HL-60 (cell line): ENCODE results near the gene CBY1.

Source experiments
- GABPA ChIP-seq: IDR thresholded peaks from 2 replicates; pipeline ENCODE4 v1.6.1; 2012; ENCODE audit warnings: low read depth
- POLR2AphosphoS5 ChIP-seq: IDR thresholded peaks from 2 replicates; pipeline ENCODE4 v1.6.1; 2012; ENCODE audit warnings: low read depth
- TF ChIP-seq, protein P1 (sequence below): IDR thresholded peaks from one replicate; pipeline ENCODE4 v1.5.1; 2011; ENCODE audit warnings: low read length, control low read depth, inconsistent platforms; ENCODE audit not compliant: insufficient read depth
- TF ChIP-seq, protein P2 (sequence below): IDR thresholded peaks from 2 replicates; pipeline ENCODE4 v1.6.1; 2012; ENCODE audit warnings: low read depth; ENCODE audit not compliant: insufficient replicate concordance

DNA sequence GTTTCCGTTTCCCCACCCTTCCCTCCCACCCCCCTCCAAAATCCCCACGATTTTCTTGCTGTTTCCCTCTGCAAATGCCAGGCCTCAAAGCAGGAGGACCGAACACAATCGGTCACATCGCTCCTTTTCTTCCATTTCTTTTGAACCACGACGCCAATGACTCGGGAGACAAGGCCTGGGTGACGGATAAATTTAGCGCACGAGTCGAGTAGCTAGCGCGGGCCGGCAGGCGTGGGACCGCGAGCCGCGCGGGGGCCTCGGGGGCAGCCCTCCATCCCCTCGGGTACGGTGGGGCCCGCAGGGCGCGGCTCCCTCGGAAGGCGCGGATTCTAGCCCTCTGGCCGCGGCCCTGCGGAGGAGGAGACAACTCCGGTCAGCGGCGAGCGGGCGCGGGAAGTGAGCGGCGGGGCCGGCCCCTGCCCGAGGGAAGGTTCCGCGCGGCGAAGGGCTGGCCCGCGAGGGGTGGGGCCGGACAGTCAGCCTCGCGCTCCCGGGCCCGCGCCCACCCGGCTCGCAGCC, 43.9 kb downstream of the CBY1 start:
- no peak for TF ChIP-seq POLR2AphosphoS5
- TF ChIP-seq, protein P1, sequence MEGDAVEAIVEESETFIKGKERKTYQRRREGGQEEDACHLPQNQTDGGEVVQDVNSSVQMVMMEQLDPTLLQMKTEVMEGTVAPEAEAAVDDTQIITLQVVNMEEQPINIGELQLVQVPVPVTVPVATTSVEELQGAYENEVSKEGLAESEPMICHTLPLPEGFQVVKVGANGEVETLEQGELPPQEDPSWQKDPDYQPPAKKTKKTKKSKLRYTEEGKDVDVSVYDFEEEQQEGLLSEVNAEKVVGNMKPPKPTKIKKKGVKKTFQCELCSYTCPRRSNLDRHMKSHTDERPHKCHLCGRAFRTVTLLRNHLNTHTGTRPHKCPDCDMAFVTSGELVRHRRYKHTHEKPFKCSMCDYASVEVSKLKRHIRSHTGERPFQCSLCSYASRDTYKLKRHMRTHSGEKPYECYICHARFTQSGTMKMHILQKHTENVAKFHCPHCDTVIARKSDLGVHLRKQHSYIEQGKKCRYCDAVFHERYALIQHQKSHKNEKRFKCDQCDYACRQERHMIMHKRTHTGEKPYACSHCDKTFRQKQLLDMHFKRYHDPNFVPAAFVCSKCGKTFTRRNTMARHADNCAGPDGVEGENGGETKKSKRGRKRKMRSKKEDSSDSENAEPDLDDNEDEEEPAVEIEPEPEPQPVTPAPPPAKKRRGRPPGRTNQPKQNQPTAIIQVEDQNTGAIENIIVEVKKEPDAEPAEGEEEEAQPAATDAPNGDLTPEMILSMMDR = no peak
- TF ChIP-seq, protein P2, sequence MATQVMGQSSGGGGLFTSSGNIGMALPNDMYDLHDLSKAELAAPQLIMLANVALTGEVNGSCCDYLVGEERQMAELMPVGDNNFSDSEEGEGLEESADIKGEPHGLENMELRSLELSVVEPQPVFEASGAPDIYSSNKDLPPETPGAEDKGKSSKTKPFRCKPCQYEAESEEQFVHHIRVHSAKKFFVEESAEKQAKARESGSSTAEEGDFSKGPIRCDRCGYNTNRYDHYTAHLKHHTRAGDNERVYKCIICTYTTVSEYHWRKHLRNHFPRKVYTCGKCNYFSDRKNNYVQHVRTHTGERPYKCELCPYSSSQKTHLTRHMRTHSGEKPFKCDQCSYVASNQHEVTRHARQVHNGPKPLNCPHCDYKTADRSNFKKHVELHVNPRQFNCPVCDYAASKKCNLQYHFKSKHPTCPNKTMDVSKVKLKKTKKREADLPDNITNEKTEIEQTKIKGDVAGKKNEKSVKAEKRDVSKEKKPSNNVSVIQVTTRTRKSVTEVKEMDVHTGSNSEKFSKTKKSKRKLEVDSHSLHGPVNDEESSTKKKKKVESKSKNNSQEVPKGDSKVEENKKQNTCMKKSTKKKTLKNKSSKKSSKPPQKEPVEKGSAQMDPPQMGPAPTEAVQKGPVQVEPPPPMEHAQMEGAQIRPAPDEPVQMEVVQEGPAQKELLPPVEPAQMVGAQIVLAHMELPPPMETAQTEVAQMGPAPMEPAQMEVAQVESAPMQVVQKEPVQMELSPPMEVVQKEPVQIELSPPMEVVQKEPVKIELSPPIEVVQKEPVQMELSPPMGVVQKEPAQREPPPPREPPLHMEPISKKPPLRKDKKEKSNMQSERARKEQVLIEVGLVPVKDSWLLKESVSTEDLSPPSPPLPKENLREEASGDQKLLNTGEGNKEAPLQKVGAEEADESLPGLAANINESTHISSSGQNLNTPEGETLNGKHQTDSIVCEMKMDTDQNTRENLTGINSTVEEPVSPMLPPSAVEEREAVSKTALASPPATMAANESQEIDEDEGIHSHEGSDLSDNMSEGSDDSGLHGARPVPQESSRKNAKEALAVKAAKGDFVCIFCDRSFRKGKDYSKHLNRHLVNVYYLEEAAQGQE = no peak
- no peak for TF ChIP-seq GABPA
